Measurements from ENCODE around the gene UGT2B10.
"Not testable (repeated sequence)": the region's sequence is repeated elsewhere in the genome, so short reads cannot be mapped to it uniquely, and the experiment has no call there.

DNA sequence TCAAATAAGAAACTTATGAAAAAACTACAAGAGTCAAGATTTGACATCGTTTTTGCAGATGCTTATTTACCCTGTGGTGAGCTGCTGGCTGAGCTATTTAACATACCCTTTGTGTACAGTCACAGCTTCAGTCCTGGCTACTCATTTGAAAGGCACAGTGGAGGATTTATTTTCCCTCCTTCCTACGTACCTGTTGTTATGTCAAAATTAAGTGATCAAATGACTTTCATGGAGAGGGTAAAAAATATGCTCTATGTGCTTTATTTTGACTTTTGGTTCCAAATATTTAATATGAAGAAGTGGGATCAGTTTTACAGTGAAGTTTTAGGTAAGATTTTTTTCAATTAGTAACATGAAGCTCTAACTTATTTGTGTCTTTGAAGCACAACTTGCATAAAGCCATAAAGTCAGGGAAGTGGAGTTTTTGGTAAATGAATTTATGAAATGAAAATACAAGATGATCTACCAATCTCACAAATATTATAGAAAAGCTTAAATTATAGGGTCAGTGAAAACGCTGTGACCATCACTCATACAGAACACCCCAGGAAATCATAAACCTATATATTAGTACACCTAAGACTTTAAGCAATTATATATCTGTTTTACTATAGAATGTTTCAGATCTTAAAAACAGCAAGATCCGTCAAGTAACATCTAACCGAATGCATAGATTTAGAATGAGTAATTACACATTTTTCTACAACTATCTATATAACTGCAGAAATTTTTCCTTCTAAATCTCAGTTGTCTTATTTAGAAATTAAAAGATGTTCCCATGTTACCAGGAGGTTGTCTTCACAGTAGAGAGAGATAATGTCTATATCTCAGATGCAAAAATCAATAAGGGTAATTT is 844 bp downstream of the UGT2B10 start:
- TF ChIP-seq NR2C1 (IDR thresholded peaks at IDR 0.05); NR2C1 (tag; IDR thresholded peaks at IDR 0.05); POLR2A (conservative IDR thresholded peaks at IDR 0.05); ELF4 (CRISPR knock-in tag; IDR thresholded peaks at IDR 0.05); MTA2 (IDR thresholded peaks at IDR 0.05; ENCODE audit: low read depth); EZH2 (IDR thresholded peaks at IDR 0.05; ENCODE audit: borderline replicate concordance, low read depth, low read length); SETDB1 (IDR thresholded peaks at IDR 0.05; ENCODE audit: low read length); ZNF830 (CRISPR knock-in tag; IDR thresholded peaks at IDR 0.05); ARHGAP35 (IDR thresholded peaks at IDR 0.05; ENCODE audit: partially characterized antibody): not testable (repeated sequence)
- TF ChIP-seq, protein P1, sequence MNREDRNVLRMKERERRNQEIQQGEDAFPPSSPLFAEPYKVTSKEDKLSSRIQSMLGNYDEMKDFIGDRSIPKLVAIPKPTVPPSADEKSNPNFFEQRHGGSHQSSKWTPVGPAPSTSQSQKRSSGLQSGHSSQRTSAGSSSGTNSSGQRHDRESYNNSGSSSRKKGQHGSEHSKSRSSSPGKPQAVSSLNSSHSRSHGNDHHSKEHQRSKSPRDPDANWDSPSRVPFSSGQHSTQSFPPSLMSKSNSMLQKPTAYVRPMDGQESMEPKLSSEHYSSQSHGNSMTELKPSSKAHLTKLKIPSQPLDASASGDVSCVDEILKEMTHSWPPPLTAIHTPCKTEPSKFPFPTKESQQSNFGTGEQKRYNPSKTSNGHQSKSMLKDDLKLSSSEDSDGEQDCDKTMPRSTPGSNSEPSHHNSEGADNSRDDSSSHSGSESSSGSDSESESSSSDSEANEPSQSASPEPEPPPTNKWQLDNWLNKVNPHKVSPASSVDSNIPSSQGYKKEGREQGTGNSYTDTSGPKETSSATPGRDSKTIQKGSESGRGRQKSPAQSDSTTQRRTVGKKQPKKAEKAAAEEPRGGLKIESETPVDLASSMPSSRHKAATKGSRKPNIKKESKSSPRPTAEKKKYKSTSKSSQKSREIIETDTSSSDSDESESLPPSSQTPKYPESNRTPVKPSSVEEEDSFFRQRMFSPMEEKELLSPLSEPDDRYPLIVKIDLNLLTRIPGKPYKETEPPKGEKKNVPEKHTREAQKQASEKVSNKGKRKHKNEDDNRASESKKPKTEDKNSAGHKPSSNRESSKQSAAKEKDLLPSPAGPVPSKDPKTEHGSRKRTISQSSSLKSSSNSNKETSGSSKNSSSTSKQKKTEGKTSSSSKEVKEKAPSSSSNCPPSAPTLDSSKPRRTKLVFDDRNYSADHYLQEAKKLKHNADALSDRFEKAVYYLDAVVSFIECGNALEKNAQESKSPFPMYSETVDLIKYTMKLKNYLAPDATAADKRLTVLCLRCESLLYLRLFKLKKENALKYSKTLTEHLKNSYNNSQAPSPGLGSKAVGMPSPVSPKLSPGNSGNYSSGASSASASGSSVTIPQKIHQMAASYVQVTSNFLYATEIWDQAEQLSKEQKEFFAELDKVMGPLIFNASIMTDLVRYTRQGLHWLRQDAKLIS (CRISPR knock-in tag; IDR thresholded peaks at IDR 0.05): not testable (repeated sequence)
- TF ChIP-seq, protein P2, sequence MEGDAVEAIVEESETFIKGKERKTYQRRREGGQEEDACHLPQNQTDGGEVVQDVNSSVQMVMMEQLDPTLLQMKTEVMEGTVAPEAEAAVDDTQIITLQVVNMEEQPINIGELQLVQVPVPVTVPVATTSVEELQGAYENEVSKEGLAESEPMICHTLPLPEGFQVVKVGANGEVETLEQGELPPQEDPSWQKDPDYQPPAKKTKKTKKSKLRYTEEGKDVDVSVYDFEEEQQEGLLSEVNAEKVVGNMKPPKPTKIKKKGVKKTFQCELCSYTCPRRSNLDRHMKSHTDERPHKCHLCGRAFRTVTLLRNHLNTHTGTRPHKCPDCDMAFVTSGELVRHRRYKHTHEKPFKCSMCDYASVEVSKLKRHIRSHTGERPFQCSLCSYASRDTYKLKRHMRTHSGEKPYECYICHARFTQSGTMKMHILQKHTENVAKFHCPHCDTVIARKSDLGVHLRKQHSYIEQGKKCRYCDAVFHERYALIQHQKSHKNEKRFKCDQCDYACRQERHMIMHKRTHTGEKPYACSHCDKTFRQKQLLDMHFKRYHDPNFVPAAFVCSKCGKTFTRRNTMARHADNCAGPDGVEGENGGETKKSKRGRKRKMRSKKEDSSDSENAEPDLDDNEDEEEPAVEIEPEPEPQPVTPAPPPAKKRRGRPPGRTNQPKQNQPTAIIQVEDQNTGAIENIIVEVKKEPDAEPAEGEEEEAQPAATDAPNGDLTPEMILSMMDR (IDR thresholded peaks at IDR 0.05 in 2 of 3, conservative IDR thresholded peaks at IDR 0.05 in 1 of 3; ENCODE audit: insufficient read depth in 2 of 3, low read depth in 1 of 3, low read length in 3 of 3): not testable (repeated sequence)
- TF ChIP-seq, protein P3, sequence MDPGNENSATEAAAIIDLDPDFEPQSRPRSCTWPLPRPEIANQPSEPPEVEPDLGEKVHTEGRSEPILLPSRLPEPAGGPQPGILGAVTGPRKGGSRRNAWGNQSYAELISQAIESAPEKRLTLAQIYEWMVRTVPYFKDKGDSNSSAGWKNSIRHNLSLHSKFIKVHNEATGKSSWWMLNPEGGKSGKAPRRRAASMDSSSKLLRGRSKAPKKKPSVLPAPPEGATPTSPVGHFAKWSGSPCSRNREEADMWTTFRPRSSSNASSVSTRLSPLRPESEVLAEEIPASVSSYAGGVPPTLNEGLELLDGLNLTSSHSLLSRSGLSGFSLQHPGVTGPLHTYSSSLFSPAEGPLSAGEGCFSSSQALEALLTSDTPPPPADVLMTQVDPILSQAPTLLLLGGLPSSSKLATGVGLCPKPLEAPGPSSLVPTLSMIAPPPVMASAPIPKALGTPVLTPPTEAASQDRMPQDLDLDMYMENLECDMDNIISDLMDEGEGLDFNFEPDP (CRISPR knock-in tag; IDR thresholded peaks at IDR 0.05): not testable (repeated sequence)
- TF ChIP-seq, protein P4, sequence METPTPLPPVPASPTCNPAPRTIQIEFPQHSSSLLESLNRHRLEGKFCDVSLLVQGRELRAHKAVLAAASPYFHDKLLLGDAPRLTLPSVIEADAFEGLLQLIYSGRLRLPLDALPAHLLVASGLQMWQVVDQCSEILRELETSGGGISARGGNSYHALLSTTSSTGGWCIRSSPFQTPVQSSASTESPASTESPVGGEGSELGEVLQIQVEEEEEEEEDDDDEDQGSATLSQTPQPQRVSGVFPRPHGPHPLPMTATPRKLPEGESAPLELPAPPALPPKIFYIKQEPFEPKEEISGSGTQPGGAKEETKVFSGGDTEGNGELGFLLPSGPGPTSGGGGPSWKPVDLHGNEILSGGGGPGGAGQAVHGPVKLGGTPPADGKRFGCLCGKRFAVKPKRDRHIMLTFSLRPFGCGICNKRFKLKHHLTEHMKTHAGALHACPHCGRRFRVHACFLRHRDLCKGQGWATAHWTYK (CRISPR knock-in tag; IDR thresholded peaks at IDR 0.05): not testable (repeated sequence)
